Renal pelvis (tissue), 4 donors: ENCODE measurements around the gene DNAH10. TPM values are rescaled to one million over a fixed set of nuclear protein-coding genes. Genes with fewer than 3 reads are reported as not detected.

Source experiments
- DNase-seq: peaks from one replicate; pipeline ENCODE4 v3.0.0-alpha.2; 2013
- polyA plus RNA-seq, 3 donors: library from polyadenylated mRNA; unstranded; fragments of 120-200 nt; gene quantifications; one replicate each; pipeline ENCODE4 v1.2.1, GENCODE V29; 2013; ENCODE audit not compliant: insufficient read length in 3 of 3

Gene DNAH10
- polyA plus RNA-seq, 3 donors = 6.1 to 7.6 (median 7.5) TPM

- DNase-seq = no peak
These were observed 28.9 kb downstream of the DNAH10 start for GRCh38 chr12:123790905-123791467.

DNA sequence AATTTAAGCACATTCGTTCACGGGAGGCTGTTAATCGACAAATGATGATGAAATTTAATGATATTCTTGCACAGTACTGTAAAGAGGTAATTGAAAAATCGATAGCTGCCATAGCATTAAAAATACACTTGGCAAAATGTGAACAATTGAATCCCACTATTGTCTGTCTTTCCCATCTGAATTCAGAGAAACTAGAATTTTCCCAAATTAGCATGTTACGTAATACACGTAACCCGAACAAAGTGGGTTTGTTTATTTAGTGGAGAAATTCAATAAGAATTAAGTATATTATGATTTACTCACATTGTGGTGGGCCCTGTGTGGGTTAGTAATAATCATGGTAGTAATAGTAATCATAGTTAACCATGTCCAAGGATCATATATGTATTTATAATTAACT is 31.9 kb downstream of the DNAH10 start:
- DNase-seq = no peak

DNA sequence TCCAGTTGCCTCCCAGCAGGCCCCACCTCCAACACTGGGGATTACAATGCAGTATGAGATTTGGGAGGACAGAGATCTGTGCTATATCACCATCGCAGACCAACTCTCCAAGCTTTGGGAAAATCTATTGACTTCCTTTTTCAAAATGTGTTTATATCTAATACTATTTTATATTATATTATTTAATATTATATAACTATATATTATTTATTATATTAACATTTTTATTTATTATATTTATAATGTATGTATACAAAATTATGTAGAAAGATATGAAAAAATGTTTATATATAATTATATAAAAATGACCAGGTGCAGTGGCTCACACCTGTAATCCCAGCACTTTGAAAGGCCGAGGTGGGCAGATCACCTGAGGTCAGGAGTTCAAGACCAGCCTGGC is 36.4 kb downstream of the DNAH10 start:
- DNase-seq = no peak

DNA sequence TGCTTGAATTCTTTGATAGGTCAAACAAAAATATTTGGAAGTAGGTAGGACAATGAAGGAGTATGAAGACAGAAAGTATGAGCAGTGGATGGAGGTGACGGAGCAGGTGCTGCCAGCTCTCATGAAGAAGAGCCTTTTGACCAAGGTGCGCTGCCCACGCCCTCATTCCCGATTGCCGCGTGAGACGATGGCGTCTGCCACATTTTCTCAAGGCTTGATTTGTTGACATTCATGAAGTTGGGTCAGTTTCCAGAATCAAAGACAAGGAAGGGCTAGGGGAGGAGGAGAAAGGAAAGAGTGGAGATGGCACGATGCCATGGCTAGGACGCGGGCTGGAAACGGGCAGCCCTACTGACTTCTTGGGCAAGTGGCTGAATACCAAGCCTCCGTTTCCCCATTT is 37.1 kb downstream of the DNAH10 start:
- DNase-seq = no peak

DNA sequence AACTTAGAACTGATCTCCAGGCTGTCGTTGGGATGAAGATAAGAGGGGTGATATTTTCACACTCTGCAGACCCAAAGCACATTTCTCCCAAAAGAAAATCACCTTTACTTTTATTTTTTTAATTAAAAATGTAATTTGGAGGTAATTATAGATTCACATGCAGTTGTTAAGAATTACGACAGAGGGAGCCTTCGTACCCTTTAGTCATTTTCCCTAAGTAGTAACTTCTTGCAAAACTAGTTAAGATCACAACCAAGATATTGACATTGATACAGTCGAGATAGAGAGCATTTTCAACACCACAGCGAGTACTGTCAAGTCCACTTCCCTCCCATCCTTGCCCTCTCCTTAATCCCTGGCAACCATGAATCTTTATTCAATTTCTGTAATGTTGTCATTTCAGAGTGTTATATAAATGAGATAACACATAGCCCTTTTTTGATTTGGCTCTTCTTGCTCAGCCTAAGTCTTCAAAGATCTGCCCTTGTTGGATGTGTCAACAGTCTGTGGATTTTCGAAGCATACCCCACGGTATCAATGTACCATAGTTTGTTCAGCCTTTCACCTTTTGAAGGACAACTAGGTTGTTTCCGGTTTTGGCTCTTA is 39.6 kb downstream of the DNAH10 start:
- no peak for DNase-seq

GRCh38 chr12:123805173-123805572 is 43.1 kb downstream of the DNAH10 start:
- no peak for DNase-seq

- DNase-seq = no peak
These were observed 44.9 kb downstream of the DNAH10 start for GRCh38 chr12:123807002-123807401.

- peak; percentile 24 for DNase-seq
These were observed 45.6 kb downstream of the DNAH10 start for GRCh38 chr12:123807670-123808069.

DNA sequence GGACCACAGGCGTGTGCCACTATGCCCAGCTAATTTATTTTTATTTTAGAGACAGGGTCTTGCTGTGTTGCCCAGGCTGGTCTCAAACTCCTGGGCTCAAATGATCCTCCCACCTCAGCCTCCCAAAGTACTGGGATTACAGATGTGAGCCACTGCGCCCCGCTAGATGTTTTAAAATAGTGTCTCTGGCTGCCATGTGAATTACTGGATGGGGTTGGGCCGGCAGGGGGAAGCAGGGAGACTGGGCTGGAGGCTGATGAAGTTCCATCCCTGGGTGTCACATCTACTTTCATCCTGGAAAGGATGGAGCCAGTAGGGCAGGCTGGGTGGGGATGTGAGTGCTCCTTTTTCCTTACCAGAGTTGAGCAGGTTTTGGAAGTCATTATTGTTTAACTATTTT is 46.1 kb downstream of the DNAH10 start:
- DNase-seq = no peak

GRCh38 chr12:123813349-123813748 is 51.2 kb downstream of the DNAH10 start:
- no peak for DNase-seq

DNA sequence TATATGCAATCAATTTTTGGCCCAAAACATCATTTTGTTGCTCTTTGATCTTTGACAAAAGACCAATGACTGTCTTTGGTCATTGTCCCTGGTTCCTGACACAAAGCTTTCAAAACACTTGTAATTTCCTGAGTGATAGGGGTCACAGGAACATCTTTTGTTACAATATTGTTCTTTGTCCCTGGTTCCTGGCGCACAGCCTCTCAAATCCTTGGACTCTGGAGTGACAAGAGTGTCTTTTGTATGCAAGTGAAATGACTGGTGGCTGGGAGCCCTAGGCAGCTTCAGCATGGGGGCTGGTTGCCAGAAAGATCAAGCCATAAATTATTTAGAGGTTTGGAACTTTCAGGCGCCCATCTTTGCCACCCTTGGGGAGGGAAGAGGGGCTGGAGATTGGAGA is 53.9 kb downstream of the DNAH10 start:
- no peak for DNase-seq

GRCh38 chr12:123816896-123817537 is 54.9 kb downstream of the DNAH10 start:
- DNase-seq = no peak

DNA sequence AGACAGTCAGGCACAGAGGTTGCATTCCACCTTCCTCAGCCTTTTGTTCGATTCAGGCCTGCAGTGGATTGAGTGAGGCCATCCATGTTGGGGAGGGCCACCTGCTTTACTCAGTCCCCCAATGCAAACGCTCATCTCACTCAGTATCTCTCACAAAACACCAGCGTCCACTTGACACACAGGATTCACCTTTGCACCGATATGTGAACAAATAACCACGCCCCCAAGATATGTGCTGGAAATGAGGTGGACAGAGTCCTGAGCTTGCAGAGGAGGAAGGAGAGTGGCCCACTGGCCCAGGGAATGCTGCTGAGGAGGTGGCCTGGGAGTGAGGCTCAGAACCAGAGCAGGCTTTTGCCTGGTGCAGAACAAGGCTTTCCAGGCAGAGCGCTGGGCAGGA is 60.7 kb downstream of the DNAH10 start:
- no peak for DNase-seq

GRCh38 chr12:123828120-123828519 is 66.0 kb downstream of the DNAH10 start:
- no peak for DNase-seq

GRCh38 chr12:123828854-123829547 is 66.9 kb downstream of the DNAH10 start:
- DNase-seq = no peak

- DNase-seq = no peak
These were observed 67.5 kb downstream of the DNAH10 start for GRCh38 chr12:123829561-123829960.

DNA sequence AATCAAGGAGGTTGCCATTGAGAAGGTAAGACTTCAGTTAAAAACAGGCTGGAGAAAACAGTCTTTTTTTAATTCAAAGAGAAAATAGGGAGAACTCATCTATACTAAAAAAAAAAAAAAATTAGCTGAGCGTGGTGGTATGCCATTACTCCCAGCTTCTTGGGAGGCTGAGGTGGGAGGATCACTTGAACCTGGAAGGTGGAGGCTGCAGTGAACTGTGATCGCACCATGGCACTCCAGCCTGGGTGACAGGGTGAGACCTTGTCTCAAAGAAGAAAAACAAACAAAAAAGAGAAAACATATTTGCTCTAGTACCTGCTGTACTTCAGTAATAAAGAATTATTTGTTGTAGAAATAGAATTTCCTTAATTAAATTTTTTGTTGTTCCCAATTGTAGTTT is 68.6 kb downstream of the DNAH10 start:
- DNase-seq = no peak

DNA sequence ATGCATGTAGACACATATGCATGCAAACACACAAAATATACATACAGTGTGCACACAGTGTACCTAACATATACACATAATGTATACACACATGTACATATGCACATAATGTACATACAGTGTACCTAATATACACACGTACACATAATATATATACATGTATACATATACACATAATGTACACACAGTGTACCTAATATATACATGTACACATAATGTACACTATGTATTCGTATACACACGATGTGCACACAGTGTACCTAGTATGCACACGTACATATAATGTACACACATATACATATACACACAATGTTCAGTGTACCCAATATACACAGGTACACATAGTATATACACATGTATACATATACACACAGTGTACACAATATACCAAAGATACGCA is 70.0 kb downstream of the DNAH10 start:
- DNase-seq = no peak

DNA sequence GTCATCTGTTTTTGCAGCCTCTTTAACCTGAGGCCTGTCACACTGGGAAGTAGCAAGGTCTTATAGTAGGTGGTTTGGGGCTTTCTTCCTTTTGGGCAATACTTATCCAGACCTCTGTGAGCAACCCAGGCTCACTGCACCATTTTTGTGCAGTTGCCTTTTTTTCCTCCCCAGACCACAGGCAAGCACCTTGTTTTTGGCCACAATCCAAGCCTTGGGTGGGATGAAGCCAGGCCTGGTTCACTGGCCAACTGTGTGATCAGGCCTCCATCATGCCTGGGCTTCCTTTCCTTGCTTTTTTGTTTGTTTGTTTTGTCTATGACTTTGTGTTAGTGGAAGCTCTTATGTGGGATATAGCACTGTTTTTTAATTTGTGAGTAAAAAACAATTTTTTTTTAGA is 71.7 kb downstream of the DNAH10 start:
- DNase-seq = no peak

GRCh38 chr12:123834845-123835244 is 72.7 kb downstream of the DNAH10 start:
- DNase-seq = no peak

DNA sequence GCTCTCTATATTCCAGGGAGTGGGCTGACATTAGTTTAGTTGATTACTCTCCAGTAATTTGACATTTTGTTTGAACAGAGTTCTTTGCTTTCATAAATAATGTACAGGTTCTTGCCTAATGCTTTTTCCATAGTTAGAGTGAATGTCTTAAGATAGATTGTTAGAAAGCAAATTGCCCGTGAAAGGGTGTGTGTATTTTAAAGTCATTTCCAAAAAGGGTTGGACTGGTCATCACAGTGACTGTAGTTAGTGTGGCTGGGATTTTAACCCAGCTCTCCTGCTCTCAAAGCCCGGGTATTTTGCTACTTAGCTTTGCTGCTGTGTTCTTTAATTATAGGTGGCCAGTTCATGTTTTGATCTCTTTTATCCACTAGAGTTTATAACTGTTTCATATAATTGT is 74.2 kb downstream of the DNAH10 start:
- no peak for DNase-seq

- no peak for DNase-seq
These were observed 77.7 kb downstream of the DNAH10 start for GRCh38 chr12:123839826-123840225.

GRCh38 chr12:123840765-123841425 is 78.8 kb downstream of the DNAH10 start:
- no peak for DNase-seq
